AG20443 (cell line): Measurements from ENCODE around the gene SLC6A12.
A peak's percentile ranks its signal among the peaks of the same experiment; 100 is the strongest.
"Not testable (repeated sequence)": the region's sequence is repeated elsewhere in the genome, so short reads cannot be mapped to it uniquely, and the experiment has no call there.

Source experiments
- DNase-seq: peaks from one replicate; pipeline ENCODE4 v3.0.0; 2012; ENCODE audit warnings: low spot score, mixed read lengths

Gene SLC6A12

GRCh38 chr12:197911-198695, 15.9 kb downstream of the SLC6A12 start:
- DNase-seq = no peak

GRCh38 chr12:197347-197746, 16.6 kb downstream of the SLC6A12 start:
- DNase-seq = no peak

GRCh38 chr12:196436-196835, 17.5 kb downstream of the SLC6A12 start:
- no peak for DNase-seq

DNA sequence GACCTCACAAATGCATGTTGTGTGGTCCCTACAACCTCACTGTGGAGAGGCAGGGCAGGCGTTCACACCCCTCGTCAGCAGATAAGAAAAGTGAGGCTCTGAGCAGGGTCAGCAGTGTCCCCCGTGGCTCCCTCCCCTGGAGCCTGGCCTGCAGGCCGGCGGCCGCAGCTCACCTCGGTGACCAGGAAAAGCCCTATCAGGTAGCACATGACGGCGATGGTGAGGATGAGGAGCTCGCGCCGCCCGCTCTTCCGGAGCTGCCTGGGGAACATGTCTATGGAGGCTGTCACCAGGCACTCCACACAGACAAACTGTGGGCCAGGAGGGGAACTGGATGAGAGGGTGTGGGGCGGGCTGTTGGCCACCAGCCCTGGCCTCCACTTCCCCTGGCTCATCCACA, 18.0 kb downstream of the SLC6A12 start:
- DNase-seq = no peak

DNA sequence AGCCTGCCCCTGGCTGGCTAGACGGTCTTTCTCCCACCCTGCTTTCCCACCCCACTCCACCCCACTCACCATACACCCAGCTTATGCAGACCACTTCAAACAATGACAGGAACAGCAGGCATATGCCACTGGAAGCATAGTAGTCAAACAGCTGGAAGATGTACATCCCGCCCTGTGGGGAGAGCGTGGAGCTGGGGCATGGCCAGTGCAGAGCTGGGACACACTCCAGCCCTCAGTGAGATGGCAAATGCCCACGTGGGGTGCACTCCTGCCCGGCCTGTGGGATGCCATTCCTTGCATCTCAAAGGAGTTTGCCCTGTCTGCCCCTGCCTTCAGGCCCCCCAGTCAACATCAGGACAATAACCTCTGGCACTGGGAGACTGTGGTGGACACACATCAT, 18.8 kb downstream of the SLC6A12 start:
- no peak for DNase-seq

DNA sequence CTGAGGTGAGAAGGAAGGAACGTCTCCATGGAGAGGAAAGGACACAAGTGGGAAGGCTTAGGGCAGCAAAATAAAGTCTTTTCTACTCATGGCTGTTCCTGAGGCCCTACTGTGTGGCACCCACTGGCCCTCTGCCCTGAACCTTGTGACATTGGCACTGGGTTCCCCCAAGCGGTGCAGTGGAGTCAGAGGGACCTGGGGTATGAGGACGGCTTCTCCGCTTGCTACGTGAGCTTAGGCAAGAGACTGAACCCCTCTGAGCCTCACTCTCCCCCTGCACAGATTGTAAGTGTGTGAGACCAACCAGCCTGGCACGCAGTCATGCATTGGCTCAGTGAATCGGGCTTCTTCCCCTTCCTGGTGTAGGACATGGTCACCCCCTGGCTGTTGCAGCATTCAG, 19.7 kb downstream of the SLC6A12 start:
- DNase-seq = no peak

DNA sequence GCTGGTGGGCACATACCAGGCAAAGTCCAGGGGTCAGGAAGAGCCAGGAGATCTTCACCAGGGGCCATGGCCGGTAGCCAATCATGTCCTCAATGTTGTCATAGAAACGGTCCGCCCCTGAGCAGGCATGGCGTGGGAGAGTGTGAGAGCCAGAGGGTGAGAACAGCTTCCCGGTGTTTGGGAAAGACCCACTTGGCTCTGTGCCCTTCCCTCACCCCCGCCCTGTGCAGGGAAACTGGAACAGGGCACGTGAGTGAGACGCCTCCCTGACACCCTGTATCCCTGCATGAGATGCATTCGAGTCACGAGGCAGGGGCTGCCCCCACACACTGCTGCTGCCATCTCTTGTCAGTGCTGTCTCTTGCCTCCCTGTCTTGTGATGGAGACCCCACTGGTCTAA, 20.7 kb downstream of the SLC6A12 start:
- DNase-seq = no peak

DNA sequence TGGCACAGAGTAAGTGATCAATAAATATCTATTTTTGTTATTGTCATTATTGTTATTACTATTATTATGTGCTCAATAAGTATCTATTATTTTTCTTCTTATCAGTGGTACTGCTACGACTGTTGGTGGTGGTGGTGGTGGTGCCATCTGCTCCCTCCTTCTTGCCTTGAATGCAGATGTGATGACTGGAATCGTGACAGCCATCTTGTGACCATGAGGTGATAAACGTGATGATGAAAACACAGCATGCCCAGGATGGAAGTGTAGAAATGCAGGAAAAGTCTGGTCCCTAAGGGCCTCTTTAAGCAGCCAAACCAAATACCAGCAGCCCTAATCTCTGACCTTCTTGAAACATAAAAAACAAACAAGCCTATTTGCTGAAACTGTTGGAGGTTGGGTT, 22.4 kb downstream of the SLC6A12 start:
- no peak for DNase-seq

- DNase-seq = no peak
Observed at GRCh38 chr12:190881-191280, 23.1 kb downstream of the SLC6A12 start.

GRCh38 chr12:189622-189962, 24.4 kb downstream of the SLC6A12 start:
- DNase-seq = no peak

DNA sequence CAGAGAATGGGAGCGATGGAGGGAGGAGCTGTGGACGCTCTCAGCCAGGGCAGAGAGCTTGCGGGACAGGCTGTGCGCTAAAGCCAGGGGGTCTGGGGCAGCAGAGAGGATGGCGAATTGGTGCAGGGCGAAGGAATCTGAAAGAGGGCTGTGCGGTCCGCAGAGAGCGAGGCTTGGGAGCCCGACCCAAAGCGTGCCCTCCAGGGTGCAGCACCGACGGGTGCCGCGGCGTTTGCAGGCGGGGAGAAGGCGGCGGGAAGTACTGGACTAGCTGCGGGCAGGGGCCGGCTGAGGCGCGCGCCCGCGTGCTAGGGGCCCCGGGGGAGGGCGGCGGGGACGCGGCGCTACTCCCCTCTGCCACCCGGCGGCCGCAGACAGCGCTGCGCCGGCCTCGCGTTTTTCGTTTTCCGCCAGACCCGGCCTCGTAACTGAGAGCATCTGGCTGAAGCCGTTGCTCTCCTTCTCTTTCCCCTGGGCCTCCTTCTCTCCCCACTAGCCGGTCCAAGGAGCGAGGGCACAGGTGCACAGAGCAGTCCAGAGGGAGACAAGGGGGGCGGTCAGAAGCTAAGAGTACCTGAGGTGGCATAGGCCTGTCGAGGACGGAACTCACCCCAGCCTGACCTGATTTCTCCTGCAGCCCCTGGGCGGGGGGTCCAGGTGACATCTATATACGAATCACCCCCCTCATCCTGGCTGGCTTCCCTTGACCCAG, 24.9 kb downstream of the SLC6A12 start:
- DNase-seq = peak; percentile 95

DNA sequence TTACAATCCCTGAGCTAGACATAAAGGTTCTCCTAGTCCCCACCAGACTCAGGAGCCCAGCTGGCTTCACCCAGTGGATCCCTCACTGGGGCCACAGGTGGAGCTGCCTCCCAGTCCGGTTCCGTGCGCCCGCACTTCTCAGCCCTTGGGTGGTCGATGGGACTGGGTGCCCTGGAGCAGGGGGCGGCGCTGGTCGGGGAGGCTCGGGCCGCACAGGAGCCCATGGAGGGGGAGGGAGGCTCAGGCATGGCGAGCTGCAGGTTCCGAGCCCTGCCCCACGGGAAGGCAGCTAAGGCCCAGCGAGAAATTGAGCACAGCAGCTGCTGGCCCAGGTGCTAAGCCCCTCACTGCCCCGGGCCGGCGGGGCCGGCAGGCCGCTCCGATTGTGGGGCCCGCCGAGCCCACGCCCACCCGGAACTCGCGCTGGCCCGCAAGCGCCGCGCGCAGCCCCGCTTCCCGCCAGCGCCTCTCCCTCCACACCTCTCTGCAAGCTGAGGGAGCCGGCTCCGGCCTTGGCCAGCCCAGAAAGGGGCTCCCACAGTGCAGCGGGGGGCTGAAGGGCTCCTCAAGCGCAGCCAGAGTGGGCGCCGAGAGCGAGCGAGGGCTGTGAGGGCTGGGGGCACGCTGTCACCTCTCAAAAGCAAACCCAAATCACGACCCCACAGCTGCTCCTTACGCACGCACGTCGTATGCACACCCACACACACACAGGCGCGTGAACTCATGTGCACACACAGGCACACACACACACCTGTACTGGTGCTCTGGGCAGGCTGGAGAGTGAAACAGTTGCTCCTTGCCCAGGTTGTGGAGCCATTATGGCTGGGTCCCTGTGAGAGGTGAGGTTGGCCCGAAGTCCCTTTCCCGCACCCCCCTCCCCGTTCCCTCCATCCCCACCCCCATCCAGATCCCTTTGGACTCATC, 25.7 kb downstream of the SLC6A12 start:
- not testable (repeated sequence) for DNase-seq

- DNase-seq = no peak
Observed at GRCh38 chr12:186006-186625, 27.8 kb downstream of the SLC6A12 start.

DNA sequence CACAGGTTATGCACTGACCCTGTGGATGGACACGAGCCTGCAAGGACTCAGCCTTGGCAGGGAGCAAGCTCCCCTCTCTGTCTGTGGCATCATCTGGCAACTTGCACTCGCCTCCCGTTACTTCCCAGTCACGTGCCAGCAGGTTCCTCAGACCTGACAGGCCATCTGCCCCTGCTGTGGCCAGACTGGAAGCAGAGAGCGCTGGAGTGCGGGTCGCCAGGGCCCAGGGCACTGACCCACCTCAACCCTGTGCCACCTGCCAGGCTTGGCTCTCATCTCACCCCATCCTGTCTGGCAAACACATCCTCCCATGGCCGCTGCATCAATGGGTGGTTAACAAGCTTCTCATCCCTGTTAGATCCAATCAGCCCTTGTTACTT, 28.4 kb downstream of the SLC6A12 start:
- no peak for DNase-seq

GRCh38 chr12:184811-185575, 29.0 kb downstream of the SLC6A12 start:
- no peak for DNase-seq

DNA sequence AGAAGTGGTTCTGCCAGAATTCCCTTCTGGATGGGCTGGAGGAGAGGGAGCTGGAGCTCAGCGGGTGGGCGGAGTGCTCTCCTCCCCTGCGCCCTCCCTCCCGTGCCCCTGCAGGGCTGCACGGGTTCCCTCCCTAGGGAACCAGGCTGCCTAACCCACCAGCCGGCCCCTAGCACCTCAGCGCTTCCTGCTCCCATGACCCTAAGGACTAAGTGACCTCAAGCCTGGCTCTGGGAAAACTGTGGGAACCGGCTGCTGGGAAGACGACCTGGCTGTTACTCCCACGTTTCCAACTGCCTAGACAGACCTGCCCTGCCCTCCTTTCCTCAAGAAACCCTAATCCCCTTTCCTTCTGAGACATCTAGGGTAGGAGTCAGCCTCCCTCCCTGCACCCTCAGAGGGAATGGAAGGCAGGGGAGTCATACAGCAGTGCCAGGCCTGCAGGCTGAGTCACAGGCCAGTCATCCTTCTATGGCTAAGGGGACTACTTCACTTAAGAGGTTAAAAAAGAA, 31.5 kb downstream of the SLC6A12 start:
- DNase-seq = peak; percentile 77

GRCh38 chr12:181921-182320, 32.0 kb downstream of the SLC6A12 start:
- DNase-seq = no peak

GRCh38 chr12:180445-180844, 33.5 kb downstream of the SLC6A12 start:
- DNase-seq = no peak

DNA sequence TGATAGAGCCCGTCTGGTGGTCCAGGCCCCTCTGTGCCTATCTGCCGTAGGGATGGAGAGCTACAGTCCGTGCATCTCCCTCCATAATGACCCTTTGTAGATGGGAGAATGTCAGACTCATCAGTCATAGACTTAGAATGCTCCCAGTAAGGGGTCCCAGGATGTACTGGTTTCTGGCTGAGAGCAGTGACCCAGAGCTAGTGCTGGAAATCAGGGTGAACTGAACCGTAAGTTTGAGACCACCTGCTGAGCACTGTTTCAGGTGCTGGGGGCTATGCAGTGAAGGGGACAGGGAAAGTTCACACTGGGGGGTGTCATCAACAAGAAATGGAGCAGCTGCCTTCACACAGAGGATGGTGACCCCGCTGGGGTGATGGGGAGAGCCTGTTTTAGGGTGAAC, 34.1 kb downstream of the SLC6A12 start:
- DNase-seq = no peak

DNA sequence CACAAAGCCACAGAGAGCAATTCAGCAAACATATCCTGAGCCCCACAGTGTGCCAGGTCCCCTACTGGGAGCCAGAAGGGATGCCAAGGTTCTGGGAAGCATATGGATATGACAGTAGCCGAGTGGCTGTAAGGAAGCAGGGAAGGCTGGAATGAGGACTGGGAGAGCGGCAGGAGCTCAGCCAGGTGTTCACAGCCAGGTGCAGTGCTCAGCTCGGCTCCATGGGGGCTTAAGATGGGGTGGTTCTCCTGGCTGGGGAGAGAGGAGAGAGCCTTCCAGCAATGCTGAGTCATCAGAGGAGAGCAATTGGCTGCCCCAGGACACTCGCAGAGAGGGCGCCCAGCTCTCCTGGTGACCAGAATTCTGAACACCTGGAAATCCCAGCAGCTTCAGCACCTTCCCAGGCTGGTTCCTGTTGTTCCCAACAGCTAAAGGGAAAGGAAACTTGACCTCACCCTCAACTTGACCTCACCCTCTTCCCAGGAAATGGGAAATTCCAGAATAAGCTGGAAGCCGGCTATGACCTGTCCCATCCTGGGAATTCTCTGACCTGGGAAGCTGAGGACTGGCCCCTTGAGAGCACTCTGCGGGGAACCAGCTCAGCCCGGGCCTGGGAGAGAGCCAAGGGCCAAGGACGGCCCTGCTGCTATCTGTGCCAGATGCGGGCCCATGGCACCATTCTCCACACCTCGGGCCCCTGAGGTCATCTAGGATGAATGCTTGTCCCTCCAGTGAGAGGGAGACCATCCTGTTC, 34.6 kb downstream of the SLC6A12 start:
- no peak for DNase-seq

DNA sequence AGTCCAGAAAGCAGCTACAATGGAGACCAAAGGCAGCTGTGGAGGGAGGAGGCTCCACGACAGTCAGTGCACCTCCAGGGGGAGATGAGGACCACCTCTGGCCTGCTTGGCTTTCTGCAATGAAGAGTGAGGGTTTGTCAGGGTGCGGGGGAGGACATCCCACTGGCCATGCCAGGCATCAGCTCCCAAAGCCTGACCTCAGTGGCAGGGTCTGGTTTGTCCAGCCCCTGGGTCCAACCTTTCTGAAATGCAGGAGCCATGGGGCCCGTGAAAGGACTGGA, 35.2 kb downstream of the SLC6A12 start:
- DNase-seq = no peak
